K562 (cell line): ENCODE data around the gene CEBPA. TPM values are rescaled to one million over a fixed set of nuclear protein-coding genes. Genes with fewer than 3 reads are reported as not detected.

Experiments used
- ATAC-seq: fragments of 200-7000 bp; cut with Tn5 transposase; 3 replicates; pipeline ENCODE4 v1.9.1; 2020; ENCODE audit warnings: moderate library complexity
- BruUV-seq: library from RNA; stranded (reverse); fragments of 400-500 nt; replicated peaks from 2 replicates; lab custom pipeline; 2021; lab: Mats Ljungman, UMichigan
- CTCF ChIA-PET: fragments of 300-600 bp; formaldehyde crosslinking; extraction: SDS; loops from one replicate; lab custom pipeline; 2021; ENCODE audit warnings: low intra/inter-chr PET ratio; lab: Yijun Ruan, JAX
- POLR2A ChIA-PET: fragments of 300-600, 350-650 bp; sonication (Branson Sonifier 250); formaldehyde crosslinking; extraction: SDS; loops from one replicate; lab custom pipeline; 2021; ENCODE audit warnings: antibody characterized with exemption, inconsistent platforms; lab: Yijun Ruan, JAX
- DNase-seq, 4 experiments: peaks; one replicate each; pipeline versions ENCODE4 v3.0.0 to v3.0.0-alpha.2; 2011 to 2018; ENCODE audit warnings: low spot score in 3 of 4, mixed read lengths in 3 of 4; ENCODE audit errors: extremely low read depth in 1 of 4
- FAIRE-seq: peaks from 2 replicates; lab custom pipeline; 2011; peaks lifted over from hg19 to GRCh38; lab: Jason Lieb, UNC
- H2AFZ ChIP-seq: 2 replicates; pipeline ENCODE4 v1.6.0; 2011; ENCODE audit warnings: low read depth, low read length, control low read depth, inconsistent platforms
- H3K27ac ChIP-seq: fragments of 200-600 bp; 3 replicates; pipeline ENCODE4 v1.8.0; 2011; ENCODE audit warnings: low read depth, mild to moderate bottlenecking, control low read depth, inconsistent platforms, low read length, moderate library complexity, mixed read lengths; ENCODE audit errors: extremely low read depth
- H3K27me3 ChIP-seq, 2 experiments: fragments of 300-600 bp in 1 of 2; 2 replicates in 1 of 2; 3 replicates in 1 of 2; pipeline versions ENCODE4 v1.6.0 to v1.8.0; 2011; ENCODE audit warnings: inconsistent platforms in 2 of 2, low read length in 2 of 2, mild to moderate bottlenecking in 1 of 2, mixed read lengths in 1 of 2, moderate library complexity in 1 of 2; ENCODE audit not compliant: control insufficient read depth in 2 of 2, insufficient read depth in 2 of 2
- H3K36me3 ChIP-seq: fragments of 300-600 bp; 3 replicates; pipeline ENCODE4 v1.8.0; 2011; ENCODE audit warnings: mild to moderate bottlenecking, low read length, inconsistent platforms; ENCODE audit not compliant: control insufficient read depth, insufficient read depth
- H3K4me1 ChIP-seq, 2 experiments: fragments of 200-600 bp in 1 of 2; replicated peaks in 1 of 2; 2 replicates in 1 of 2; 3 replicates in 1 of 2; pipeline versions ENCODE4 v1.5.1 to v1.8.0; 2011; ENCODE audit warnings: inconsistent platforms in 2 of 2, low read length in 2 of 2, mild to moderate bottlenecking in 1 of 2, mixed read lengths in 1 of 2, moderate library complexity in 1 of 2; ENCODE audit not compliant: control insufficient read depth in 2 of 2, insufficient read depth in 2 of 2
- H3K4me2 ChIP-seq: 2 replicates; pipeline ENCODE4 v1.6.1; 2011; ENCODE audit warnings: low read length, control low read depth, inconsistent platforms, mixed read lengths; ENCODE audit not compliant: insufficient read depth
- H3K4me3 ChIP-seq: fragments of 200-600 bp; sonication (generic), shearing (Covaris generic); 2 replicates; pipeline ENCODE4 v1.5.1; 2016; ENCODE audit warnings: control low read depth, inconsistent platforms
- H3K79me2 ChIP-seq: fragments of 200-600 bp; 3 replicates; pipeline ENCODE4 v1.8.0; 2011; ENCODE audit warnings: low read length, inconsistent platforms; ENCODE audit not compliant: control insufficient read depth, insufficient read depth
- H3K9ac ChIP-seq, 2 experiments: 2 replicates each; pipeline versions ENCODE4 v1.6.0 to v1.6.1; 2011; ENCODE audit warnings: low read depth in 2 of 2, low read length in 2 of 2, control low read depth in 1 of 2, inconsistent platforms in 1 of 2, mild to moderate bottlenecking in 1 of 2, mixed read lengths in 1 of 2; ENCODE audit not compliant: insufficient read depth in 1 of 2
- H3K9me1 ChIP-seq: one replicate; pipeline ENCODE4 v1.6.0; 2011; ENCODE audit warnings: inconsistent platforms, mild to moderate bottlenecking, low read length, moderate library complexity; ENCODE audit not compliant: control insufficient read depth, insufficient read depth
- H3K9me3 ChIP-seq: replicated peaks from 2 replicates; pipeline ENCODE4 v1.5.1; 2011; ENCODE audit warnings: low read depth, low read length, inconsistent platforms; ENCODE audit not compliant: control insufficient read depth, insufficient read depth
- H4K20me1 ChIP-seq: replicated peaks from 2 replicates; pipeline ENCODE4 v1.6.1; 2011; ENCODE audit warnings: low read length, inconsistent platforms, mixed read lengths; ENCODE audit not compliant: control insufficient read depth, insufficient read depth
- CHCHD3 ChIP-seq: fragments of 250-450 bp; sonication (Bioruptor Pico); IDR thresholded peaks from 2 replicates; pipeline ENCODE4 v2.1.2; 2022; ENCODE audit warnings: mild to moderate bottlenecking
- CSDE1 ChIP-seq, 2 experiments: fragments of 450-650 bp; IDR thresholded peaks; 2 replicates each; pipeline ENCODE4 v1.6.1; 2016; ENCODE audit warnings: mild to moderate bottlenecking in 1 of 2
- E2F6 ChIP-seq, 2 experiments: IDR thresholded peaks; 2 replicates each; pipeline ENCODE4 v1.6.1; 2011; ENCODE audit warnings: borderline replicate concordance in 1 of 2, control low read depth in 1 of 2, low read depth in 1 of 2, low read length in 1 of 2, mild to moderate bottlenecking in 1 of 2, mixed read lengths in 1 of 2, moderate library complexity in 1 of 2; ENCODE audit not compliant: insufficient read depth in 1 of 2, insufficient read length in 1 of 2, poor library complexity in 1 of 2, severe bottlenecking in 1 of 2; ENCODE audit errors: extremely low read depth in 1 of 2
- IFI16 ChIP-seq: fragments of 250-450 bp; sonication (Bioruptor Pico); IDR thresholded peaks from 2 replicates; pipeline ENCODE4 v2.1.2; 2022; ENCODE audit warnings: mild to moderate bottlenecking, inconsistent platforms
- SMAD2 ChIP-seq: fragments of 150-350 bp; IDR thresholded peaks from 2 replicates; pipeline ENCODE4 v1.6.1; 2014; ENCODE audit warnings: low read depth, mild to moderate bottlenecking, low read length
- SRSF1 ChIP-seq: fragments of 200-400 bp; formaldehyde crosslinking; IDR thresholded peaks from 2 replicates; pipeline ENCODE4 v1.6.1; 2017; ENCODE audit warnings: mild to moderate bottlenecking, low read depth, low read length, moderate library complexity
- TBL1XR1 ChIP-seq, 2 experiments: IDR thresholded peaks; 2 replicates each; pipeline ENCODE4 v1.6.1; 2012; ENCODE audit warnings: improper control_type of control experiment in 2 of 2, low read length in 2 of 2, mild to moderate bottlenecking in 1 of 2
- ZNF253 ChIP-seq: fragments of 250-450 bp; sonication (Bioruptor Pico); conservative IDR thresholded peaks from 2 replicates; pipeline ENCODE4 v1.6.1; 2021; ENCODE audit warnings: mild to moderate bottlenecking
- WGBS: fragments of 100-300 bp; shearing (Covaris generic); methylation state at CpG from one replicate; pipeline ENCODE4 v1.1.6; 2016; ENCODE audit warnings: low coverage, mixed read lengths; ENCODE audit not compliant: insufficient coverage; ENCODE audit errors: missing lambda C conversion rate; 5-methylcytosine and 5-hydroxymethylcytosine counted together
- in situ Hi-C: fragments of 300-500 bp; cut with MboI; formaldehyde crosslinking; loops from 4 replicates; pipeline ENCODE4 v1.15.0; 2018; ENCODE audit warnings: inconsistent platforms, mixed read lengths
- intact Hi-C: fragments of 100-400 bp; cut with micrococcal nuclease; formaldehyde crosslinking; loops from 2 replicates; pipeline ENCODE4 v1.14.2; 2022
- polyA plus RNA-seq, 8 experiments: library from polyadenylated mRNA; depleted of rRNA in 4 of 8; stranded (reverse) in 5 of 8; unstranded in 3 of 8; fragments of >200 nt; fragmentation: Nextera tagmentation in 2 of 8; fragmentation: Illumina TruSeq in 1 of 8; extraction: Ambion mirVana in 2 of 8; extraction: Trizol in 1 of 8; gene quantifications; 2 replicates each; pipeline versions ENCODE4 v1.2.1 to v1.2.3, GENCODE V29; 2011 to 2014; ENCODE audit warnings: inconsistent platforms in 1 of 8, missing spikeins in 1 of 8
- total RNA-seq, 7 experiments: library from RNA; depleted of rRNA in 6 of 7; stranded (reverse); fragments of >200 nt in 6 of 7; fragmentation: Illumina TruSeq in 2 of 7; extraction: Trizol in 2 of 7; gene quantifications; 2 replicates each; pipeline versions ENCODE4 v1.2.1 to v1.2.3, GENCODE V29; 2011 to 2021; ENCODE audit warnings: low replicate concordance in 1 of 7

The CEBPA gene
- total and polyA plus RNA-seq, 9 of the 15 experiments (the other 6 are each of a cell fraction or from before 2014, with no cell fraction given), result 0.03 to 0.59 (median 0.15) TPM; not detected in 2

GRCh38 chr19:33283589-33283988, 18.7 kb downstream of the CEBPA start:
- Histone ChIP-seq H3K4me1 (peaks cover 3 to 26% of the 10 kb centered on the region in 2 experiments; a peak in 3 of 5 replicates), H3K9me1 (no peaks in the 10 kb centered on the region), H4K20me1 (no peaks in the 10 kb centered on the region), H3K79me2 (no peaks in the 10 kb centered on the region), H3K9me3 (no peaks in the 10 kb centered on the region), H3K27me3 (peaks cover 25 to 56% of the 10 kb centered on the region in 2 experiments; a peak in 4 of 5 replicates), H3K4me2 (no peak overlapping the region), H3K4me3 (no peak overlapping the region), H3K9ac (no peak overlapping the region), H3K27ac (no peak overlapping the region), H3K36me3 (no peaks in the 10 kb centered on the region), H2AFZ (no peak overlapping the region)
- no peak for TF ChIP-seq IFI16 (CRISPR knock-in tag)
- no peak for TF ChIP-seq SRSF1
- no peak for TF ChIP-seq E2F6 (IDR thresholded peaks at IDR 0.05; ENCODE audit: borderline replicate concordance in 1 of 2, extremely low read depth in 1 of 2, insufficient read depth in 1 of 2, insufficient read length in 1 of 2, low read depth in 1 of 2, low read length in 1 of 2, poor library complexity in 1 of 2, severe bottlenecking in 1 of 2)
- TF ChIP-seq SMAD2, result no peak
- TF ChIP-seq TBL1XR1 (IDR thresholded peaks at IDR 0.05; ENCODE audit: low read length in 2 of 2), result no peak
- TF ChIP-seq ZNF253 (CRISPR knock-in tag), result no peak
- TF ChIP-seq CSDE1 (IDR thresholded peaks at IDR 0.05), result no peak
- TF ChIP-seq CHCHD3 (CRISPR knock-in tag), result no peak
- DNase-seq (no peak), ATAC-seq (no peak), FAIRE-seq (no peak)
- CTCF ChIA-PET, result no interaction called here
- POLR2A ChIA-PET, result interaction anchor here (0.7 to 1.2 kb wide), 3 partner anchors 8 to 86 kb away, joined by 3 to 5 read pairs (median 3); no protein-coding TSS in a partner anchor
- in situ Hi-C loops, result no loop called here
- no TSS peak for BruUV-seq
- WGBS, result 0% methylated on average over 6 of the region's 6 CpGs
- intact Hi-C loops, result no loop called here
